Panc1 (cell line): ENCODE measurements around the gene WFIKKN1. TPM values are rescaled to one million over a fixed set of nuclear protein-coding genes. Genes with fewer than 3 reads are reported as not detected.

Experiments used
- ATAC-seq: fragments of 200-7000 bp; cut with Tn5 transposase; 2 replicates; pipeline ENCODE4 v1.9.1; 2020; ENCODE audit warnings: mild to moderate bottlenecking, moderate library complexity
- BruUV-seq: library from RNA; stranded (reverse); fragments of 400-500 nt; replicated peaks from 2 replicates; lab custom pipeline; 2021; lab: Mats Ljungman, UMichigan
- CTCF ChIA-PET: fragments of 300-600 bp; sonication (Branson Sonifier 250); formaldehyde crosslinking; loops from one replicate; lab custom pipeline; 2022; ENCODE audit warnings: antibody characterized with exemption; lab: Charles Lee
- POLR2A ChIA-PET: fragments of 300-600 bp; sonication (Branson Sonifier 250); formaldehyde crosslinking; loops from one replicate; lab custom pipeline; 2022; ENCODE audit warnings: antibody characterized with exemption; lab: Charles Lee
- DNase-seq: peaks from one replicate; pipeline ENCODE4 v3.0.0-alpha.2; 2010; ENCODE audit warnings: low read depth, low spot score
- H3K27ac ChIP-seq: 2 replicates; pipeline ENCODE4 v1.5.1; 2011; ENCODE audit warnings: mild to moderate bottlenecking, low read length, inconsistent platforms
- H3K27me3 ChIP-seq: fragments of 200-500 bp; sonication (Bioruptor generic); 2 replicates; pipeline ENCODE4 v1.6.0; 2014; ENCODE audit warnings: low read length, inconsistent platforms; ENCODE audit not compliant: control insufficient read depth, insufficient read depth
- H3K36me3 ChIP-seq: fragments of 200-500 bp; sonication (Bioruptor generic); 2 replicates; pipeline ENCODE4 v1.5.1; 2014; ENCODE audit warnings: inconsistent platforms, mild to moderate bottlenecking, low read length, moderate library complexity; ENCODE audit not compliant: control insufficient read depth, insufficient read depth
- H3K4me1 ChIP-seq: 2 replicates; pipeline ENCODE4 v1.5.1; 2011; ENCODE audit warnings: inconsistent platforms, mild to moderate bottlenecking, low read length, moderate library complexity; ENCODE audit not compliant: control insufficient read depth, insufficient read depth
- H3K4me3 ChIP-seq, 2 experiments: 2 replicates each; pipeline ENCODE4 v1.5.1; 2011 to 2012; ENCODE audit warnings: low read depth in 2 of 2, low read length in 2 of 2, mild to moderate bottlenecking in 2 of 2, inconsistent platforms in 1 of 2, moderate library complexity in 1 of 2
- H3K9me3 ChIP-seq: fragments of 200-500 bp; sonication (Bioruptor generic); 2 replicates; pipeline ENCODE4 v1.5.1; 2014; ENCODE audit warnings: low read depth, mild to moderate bottlenecking, inconsistent platforms, low read length, moderate library complexity; ENCODE audit not compliant: control insufficient read depth, insufficient read depth
- POLR2AphosphoS5 ChIP-seq: IDR thresholded peaks from 2 replicates; pipeline ENCODE4 v1.6.1; 2012; ENCODE audit warnings: mild to moderate bottlenecking, low read depth, low read length, moderate library complexity
- SIN3A ChIP-seq: IDR thresholded peaks from 2 replicates; pipeline ENCODE4 v1.6.1; 2012; ENCODE audit warnings: low read depth, mild to moderate bottlenecking, low read length, moderate library complexity, borderline replicate concordance; ENCODE audit not compliant: insufficient read depth
- TCF7L2 ChIP-seq: IDR thresholded peaks from 2 replicates; pipeline ENCODE4 v1.6.1; 2011; ENCODE audit warnings: mild to moderate bottlenecking, low read depth, low read length, inconsistent platforms
- in situ Hi-C: cut with HindIII; loops from 2 replicates; pipeline ENCODE4 v1.10.0; 2016; ENCODE audit warnings: low sequenced_read_pairs, low pct_unique_long_range_greater_than_20kb
- intact Hi-C: fragments of 100-400 bp; cut with micrococcal nuclease; formaldehyde crosslinking; loops from one replicate; pipeline ENCODE4 v1.10.0; 2022; ENCODE audit not compliant: unreplicated experiment
- total RNA-seq: library from RNA; stranded (reverse); gene quantifications from one replicate; pipeline ENCODE4 v1.2.1, GENCODE V29; 2021; ENCODE audit not compliant: unreplicated experiment
- TF ChIP-seq, protein P1 (sequence below): fragments of 450-650 bp; IDR thresholded peaks from 2 replicates; pipeline ENCODE4 v1.5.1; 2017; ENCODE audit warnings: mild to moderate bottlenecking
- TF ChIP-seq, protein P2 (sequence below), 2 experiments: IDR thresholded peaks; 2 replicates each; pipeline ENCODE4 v1.6.1; 2011 to 2012; ENCODE audit warnings: low read depth in 2 of 2, control low read depth in 1 of 2, low read length in 1 of 2, mild to moderate bottlenecking in 1 of 2, moderate library complexity in 1 of 2; ENCODE audit not compliant: insufficient read depth in 1 of 2

WFIKKN1 gene
- total RNA-seq, 1 experiment from 2014 or later = 2.0 TPM

DNA sequence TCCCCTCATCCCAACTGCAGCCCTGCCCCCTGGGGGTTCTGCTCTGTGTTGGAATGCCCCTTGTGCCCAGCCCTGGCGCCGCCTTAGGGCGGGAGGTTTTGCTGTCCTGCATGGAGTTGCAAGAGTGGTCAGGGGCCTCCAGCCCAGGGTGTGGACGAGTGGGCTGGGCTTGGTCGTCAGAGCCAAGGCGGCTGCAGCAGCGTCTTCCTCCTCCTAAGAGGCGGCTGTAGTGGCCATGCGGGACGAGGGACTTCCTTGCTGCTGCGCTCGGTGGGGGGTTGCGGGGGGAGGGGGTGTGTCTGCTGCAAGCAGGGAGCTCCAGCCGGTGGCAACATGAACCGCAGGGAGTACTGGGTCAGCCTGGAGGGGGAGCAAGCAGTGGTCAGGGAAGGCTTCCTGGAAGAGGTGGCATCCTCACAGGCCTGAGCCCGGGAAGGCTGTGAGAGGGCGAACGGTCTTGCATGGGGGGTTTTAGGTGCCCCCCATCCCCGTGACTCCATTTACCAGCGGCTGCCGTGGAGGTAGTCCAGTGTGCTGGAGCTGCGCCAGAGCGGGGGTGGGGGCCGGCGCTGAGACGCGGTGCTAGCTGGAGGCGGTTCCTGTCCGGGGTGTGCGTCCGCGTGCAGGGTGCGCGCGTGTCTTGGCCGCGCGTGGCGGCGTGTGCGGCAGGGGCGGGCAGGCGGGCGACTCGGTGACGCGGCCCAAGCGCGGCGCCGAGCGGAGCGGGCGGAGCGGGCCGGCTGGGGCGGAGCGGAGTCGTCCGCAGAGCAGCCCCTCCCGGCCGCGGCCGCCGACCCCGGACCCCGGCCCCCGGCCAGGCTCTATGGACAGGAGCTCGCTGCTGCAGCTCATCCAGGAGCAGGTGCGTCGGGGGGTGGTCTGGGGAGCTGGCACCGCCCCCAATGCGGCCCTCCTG is 44.4 kb downstream of the WFIKKN1 start, which contains the start of gene RHBDL1:
RHBDL1 (plus strand) TSS at position 704 of the 916 bp plus-strand sequence; CDS start at position 824, 120 bp downstream.
- Histone ChIP-seq H3K4me3 (peak within 1 kb of the TSS; percentile 39 to 51), H3K36me3 (peaks cover 3% of the 10 kb centered on the region; the same call in 1 of the 2 replicates), H3K27me3 (no peaks in the 10 kb centered on the region), H3K9me3 (no peaks in the 10 kb centered on the region), H3K27ac (peak within 1 kb of the TSS; percentile 62), H3K4me1 (peaks cover 22% of the 10 kb centered on the region)
- intact Hi-C loops (no loop called here), in situ Hi-C loops (no loop called here)
- no TSS peak for BruUV-seq
- POLR2A ChIA-PET = no interaction called here
- 0 out of 2 replicates have a peak, but pooled peaks have one; percentile 43 for TF ChIP-seq SIN3A
- peak; percentile 51 for TF ChIP-seq POLR2AphosphoS5
- no peak for TF ChIP-seq TCF7L2
- ATAC-seq = peak; percentile 44
- CTCF ChIA-PET = no interaction called here
- no peak for DNase-seq

DNA sequence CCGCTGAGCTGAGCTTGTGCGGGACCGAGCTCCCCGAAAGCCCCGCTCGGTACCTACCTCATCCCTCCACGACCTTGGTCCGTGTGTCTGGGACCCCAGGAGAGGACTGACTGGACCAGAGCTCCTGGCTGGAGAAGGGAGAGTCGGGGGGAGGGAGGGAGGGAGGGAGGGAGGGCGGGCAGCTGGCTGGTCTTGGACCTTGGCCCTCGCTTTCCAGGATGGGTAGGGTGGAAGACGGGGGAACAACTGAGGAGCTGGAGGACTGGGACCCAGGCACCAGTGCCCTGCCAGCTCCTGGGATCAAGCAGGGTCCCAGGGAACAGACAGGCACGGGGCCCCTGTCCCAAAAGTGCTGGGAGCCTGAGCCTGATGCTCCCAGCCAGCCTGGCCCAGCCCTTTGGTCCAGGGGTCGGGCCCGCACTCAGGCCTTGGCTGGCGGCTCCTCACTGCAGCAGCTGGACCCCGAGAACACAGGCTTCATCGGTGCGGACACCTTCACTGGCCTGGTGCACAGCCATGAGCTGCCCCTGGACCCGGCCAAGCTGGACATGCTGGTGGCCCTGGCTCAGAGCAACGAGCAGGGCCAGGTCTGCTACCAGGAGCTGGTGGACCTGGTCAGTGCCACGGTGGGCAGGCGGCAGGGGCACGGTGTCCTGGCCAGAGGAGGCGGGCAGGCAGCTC is 45.2 kb downstream of the WFIKKN1 start:
- no TSS peak for BruUV-seq
- Histone ChIP-seq H3K27ac (no peak overlapping the region), H3K9me3 (no peaks in the 10 kb centered on the region), H3K27me3 (no peaks in the 10 kb centered on the region), H3K4me1 (peaks cover 22% of the 10 kb centered on the region), H3K4me3 (peak overlapping the region; percentile 32 to 39; a peak in 3 of 4 replicates), H3K36me3 (peaks cover 3% of the 10 kb centered on the region; the same call in 1 of the 2 replicates)
- intact Hi-C loops = no loop called here
- no peak for TF ChIP-seq POLR2AphosphoS5
- TF ChIP-seq, protein P1, sequence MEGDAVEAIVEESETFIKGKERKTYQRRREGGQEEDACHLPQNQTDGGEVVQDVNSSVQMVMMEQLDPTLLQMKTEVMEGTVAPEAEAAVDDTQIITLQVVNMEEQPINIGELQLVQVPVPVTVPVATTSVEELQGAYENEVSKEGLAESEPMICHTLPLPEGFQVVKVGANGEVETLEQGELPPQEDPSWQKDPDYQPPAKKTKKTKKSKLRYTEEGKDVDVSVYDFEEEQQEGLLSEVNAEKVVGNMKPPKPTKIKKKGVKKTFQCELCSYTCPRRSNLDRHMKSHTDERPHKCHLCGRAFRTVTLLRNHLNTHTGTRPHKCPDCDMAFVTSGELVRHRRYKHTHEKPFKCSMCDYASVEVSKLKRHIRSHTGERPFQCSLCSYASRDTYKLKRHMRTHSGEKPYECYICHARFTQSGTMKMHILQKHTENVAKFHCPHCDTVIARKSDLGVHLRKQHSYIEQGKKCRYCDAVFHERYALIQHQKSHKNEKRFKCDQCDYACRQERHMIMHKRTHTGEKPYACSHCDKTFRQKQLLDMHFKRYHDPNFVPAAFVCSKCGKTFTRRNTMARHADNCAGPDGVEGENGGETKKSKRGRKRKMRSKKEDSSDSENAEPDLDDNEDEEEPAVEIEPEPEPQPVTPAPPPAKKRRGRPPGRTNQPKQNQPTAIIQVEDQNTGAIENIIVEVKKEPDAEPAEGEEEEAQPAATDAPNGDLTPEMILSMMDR = no peak
- TF ChIP-seq, protein P2, sequence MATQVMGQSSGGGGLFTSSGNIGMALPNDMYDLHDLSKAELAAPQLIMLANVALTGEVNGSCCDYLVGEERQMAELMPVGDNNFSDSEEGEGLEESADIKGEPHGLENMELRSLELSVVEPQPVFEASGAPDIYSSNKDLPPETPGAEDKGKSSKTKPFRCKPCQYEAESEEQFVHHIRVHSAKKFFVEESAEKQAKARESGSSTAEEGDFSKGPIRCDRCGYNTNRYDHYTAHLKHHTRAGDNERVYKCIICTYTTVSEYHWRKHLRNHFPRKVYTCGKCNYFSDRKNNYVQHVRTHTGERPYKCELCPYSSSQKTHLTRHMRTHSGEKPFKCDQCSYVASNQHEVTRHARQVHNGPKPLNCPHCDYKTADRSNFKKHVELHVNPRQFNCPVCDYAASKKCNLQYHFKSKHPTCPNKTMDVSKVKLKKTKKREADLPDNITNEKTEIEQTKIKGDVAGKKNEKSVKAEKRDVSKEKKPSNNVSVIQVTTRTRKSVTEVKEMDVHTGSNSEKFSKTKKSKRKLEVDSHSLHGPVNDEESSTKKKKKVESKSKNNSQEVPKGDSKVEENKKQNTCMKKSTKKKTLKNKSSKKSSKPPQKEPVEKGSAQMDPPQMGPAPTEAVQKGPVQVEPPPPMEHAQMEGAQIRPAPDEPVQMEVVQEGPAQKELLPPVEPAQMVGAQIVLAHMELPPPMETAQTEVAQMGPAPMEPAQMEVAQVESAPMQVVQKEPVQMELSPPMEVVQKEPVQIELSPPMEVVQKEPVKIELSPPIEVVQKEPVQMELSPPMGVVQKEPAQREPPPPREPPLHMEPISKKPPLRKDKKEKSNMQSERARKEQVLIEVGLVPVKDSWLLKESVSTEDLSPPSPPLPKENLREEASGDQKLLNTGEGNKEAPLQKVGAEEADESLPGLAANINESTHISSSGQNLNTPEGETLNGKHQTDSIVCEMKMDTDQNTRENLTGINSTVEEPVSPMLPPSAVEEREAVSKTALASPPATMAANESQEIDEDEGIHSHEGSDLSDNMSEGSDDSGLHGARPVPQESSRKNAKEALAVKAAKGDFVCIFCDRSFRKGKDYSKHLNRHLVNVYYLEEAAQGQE (IDR thresholded peaks at IDR 0.05; ENCODE audit: insufficient read depth in 1 of 2, low read depth in 2 of 2, low read length in 1 of 2) = no peak
- TF ChIP-seq TCF7L2 = no peak
- TF ChIP-seq SIN3A = no peak
- ATAC-seq = no peak
- POLR2A ChIA-PET = interaction anchor here (1.0 kb wide), 1 partner anchor 87 kb away, joined by 3 read pairs; no protein-coding TSS in a partner anchor
- CTCF ChIA-PET = no interaction called here
- in situ Hi-C loops = no loop called here
- DNase-seq = no peak
